GM10266 (cell line): ENCODE data around the gene RB1.
"Not testable (repeated sequence)": the region's sequence is repeated elsewhere in the genome, so short reads cannot be mapped to it uniquely, and the experiment has no call there.

Source experiments
- DNase-seq: peaks from one replicate; pipeline ENCODE4 v3.0.0; 2012; ENCODE audit errors: extremely low spot score
- TF ChIP-seq, protein P1 (sequence below): IDR thresholded peaks from 2 replicates; pipeline ENCODE4 v1.5.1; 2012; ENCODE audit warnings: mild to moderate bottlenecking, low read depth; ENCODE audit not compliant: control insufficient read depth, insufficient read depth; ENCODE audit errors: missing control alignments

The RB1 gene

GRCh38 chr13:48449656-48450055 is 146.1 kb downstream of the RB1 start:
- TF ChIP-seq, protein P1, sequence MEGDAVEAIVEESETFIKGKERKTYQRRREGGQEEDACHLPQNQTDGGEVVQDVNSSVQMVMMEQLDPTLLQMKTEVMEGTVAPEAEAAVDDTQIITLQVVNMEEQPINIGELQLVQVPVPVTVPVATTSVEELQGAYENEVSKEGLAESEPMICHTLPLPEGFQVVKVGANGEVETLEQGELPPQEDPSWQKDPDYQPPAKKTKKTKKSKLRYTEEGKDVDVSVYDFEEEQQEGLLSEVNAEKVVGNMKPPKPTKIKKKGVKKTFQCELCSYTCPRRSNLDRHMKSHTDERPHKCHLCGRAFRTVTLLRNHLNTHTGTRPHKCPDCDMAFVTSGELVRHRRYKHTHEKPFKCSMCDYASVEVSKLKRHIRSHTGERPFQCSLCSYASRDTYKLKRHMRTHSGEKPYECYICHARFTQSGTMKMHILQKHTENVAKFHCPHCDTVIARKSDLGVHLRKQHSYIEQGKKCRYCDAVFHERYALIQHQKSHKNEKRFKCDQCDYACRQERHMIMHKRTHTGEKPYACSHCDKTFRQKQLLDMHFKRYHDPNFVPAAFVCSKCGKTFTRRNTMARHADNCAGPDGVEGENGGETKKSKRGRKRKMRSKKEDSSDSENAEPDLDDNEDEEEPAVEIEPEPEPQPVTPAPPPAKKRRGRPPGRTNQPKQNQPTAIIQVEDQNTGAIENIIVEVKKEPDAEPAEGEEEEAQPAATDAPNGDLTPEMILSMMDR: no peak
- DNase-seq: no peak

DNA sequence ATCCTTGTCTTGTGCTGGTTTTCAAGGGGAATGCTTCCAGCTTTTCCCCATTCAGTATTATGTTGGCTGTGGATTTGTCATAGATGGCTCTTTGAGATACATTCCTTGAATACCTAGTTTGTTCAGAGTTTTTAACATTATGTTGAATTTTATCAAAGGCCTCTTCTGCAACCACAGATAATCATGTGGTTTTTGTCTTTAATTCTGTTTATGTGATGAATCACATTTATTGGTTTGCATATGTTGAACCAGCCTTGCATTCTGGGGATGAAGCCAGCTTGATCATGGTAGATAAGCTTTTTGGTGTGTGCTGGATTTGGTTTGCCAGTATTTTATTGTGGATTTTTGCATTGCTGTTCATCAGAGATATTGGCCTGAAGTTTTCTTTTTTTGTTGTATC is 147.6 kb downstream of the RB1 start:
- DNase-seq: not testable (repeated sequence)

- TF ChIP-seq, protein P1: no peak
- no peak for DNase-seq
These were observed 153.0 kb downstream of the RB1 start for GRCh38 chr13:48456546-48456945.

DNA sequence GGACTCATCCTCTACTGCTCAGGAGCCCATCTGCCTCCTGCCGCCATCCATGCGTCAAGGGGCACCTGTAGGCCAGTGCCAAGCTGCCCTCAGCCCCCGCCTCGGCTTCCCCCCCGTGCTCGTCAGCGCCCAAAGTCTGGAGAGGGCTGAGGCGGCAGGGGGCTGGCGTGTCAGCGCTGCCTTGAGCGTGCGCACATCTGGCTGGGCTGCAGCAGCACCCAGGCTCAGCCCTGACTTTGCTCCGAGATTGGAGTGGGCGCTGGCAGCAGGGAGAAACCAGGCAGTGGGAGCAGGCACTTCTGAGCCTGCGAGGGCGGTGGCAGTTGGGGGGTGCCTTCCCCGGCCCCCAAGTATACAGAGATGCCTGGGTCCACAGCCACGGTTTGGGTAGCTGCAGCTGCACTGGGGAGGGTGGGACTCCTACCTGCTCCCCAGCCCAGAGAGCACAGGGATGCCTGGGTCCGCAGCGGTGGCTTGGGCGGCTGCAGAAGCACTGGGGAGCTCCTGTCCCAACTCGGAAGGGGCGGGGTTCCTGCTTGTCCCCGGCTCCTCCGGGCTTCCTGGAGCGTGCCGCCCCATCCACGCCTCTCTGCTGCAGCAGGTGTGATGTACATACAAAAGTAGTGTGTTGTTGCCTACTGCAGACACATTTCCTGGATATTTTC is 154.2 kb downstream of the RB1 start:
- DNase-seq: no peak
- TF ChIP-seq, protein P1: no peak

DNA sequence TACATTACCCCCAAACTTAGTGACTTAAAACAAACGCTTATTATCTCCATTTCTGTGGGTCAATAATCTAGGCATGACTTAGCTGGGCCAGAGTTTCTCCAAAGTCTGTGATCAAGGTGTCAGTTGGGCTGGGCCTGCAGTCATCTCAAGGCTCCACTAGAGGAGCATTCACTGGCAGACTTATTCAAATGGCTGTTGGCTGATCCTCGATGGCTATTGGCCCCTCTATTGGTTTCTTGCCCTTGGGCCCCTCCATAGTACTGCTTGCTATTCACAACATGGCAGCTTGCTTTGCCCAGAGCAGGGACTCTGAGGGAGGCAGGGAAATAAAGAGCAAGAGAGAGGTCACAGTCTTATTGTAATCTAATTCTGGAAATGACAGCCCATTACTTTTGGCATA is 171.7 kb downstream of the RB1 start:
- TF ChIP-seq, protein P1: no peak

DNA sequence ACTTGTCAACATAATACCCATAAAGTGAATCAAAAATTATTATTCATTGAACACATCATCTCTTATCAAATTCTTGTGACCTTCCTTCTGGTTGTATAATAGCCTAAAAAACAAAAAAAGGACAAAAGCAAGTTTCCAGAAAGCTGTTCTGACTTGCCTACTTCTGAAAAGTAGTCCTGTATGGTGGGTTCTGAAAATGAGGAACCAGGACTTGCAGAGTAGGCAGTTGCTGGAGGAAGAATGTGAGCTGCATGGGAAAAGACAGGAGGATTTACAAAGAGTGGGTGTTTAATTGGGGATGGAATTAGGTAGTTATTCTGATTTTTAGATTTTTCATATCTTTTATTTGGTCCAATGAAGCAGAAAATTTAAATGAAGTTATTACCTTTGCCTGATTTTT is 172.7 kb downstream of the RB1 start:
- DNase-seq: no peak
- TF ChIP-seq, protein P1: no peak

More for the DNA sequence above, 171.7 kb downstream of the RB1 start:
- no peak for DNase-seq

DNA sequence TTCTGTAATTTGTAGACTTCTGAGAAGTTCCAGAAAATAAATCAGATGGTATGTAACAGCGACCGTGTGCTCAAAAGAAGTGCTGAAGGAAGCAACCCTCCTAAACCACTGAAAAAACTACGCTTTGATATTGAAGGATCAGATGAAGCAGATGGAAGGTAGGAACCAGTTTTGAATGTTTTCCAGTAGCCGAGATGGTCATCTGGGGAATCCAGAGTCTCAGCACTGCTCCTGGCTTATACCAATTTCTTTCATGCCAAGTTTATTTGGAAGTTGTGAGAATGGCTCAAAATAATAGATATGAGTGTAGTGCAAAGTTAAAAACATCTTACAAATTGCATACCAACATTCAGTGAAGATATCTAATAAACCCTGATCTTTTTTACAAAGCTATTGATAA is 173.1 kb downstream of the RB1 start:
- TF ChIP-seq, protein P1: no peak
- no peak for DNase-seq
